Stimulated activated CD4-positive, alpha-beta T cell treated with anti-CD3 and anti-CD28 coated beads, TNF-alpha, amount 100 ng/mL, for 4 hours (primary cell): ENCODE measurements around the gene SDHB.

ENCODE experiments used
- DNase-seq, 3 experiments: peaks; one replicate each; pipeline ENCODE4 v3.0.0-alpha.2; 2020; ENCODE audit warnings: low read depth in 3 of 3

SDHB gene

DNA sequence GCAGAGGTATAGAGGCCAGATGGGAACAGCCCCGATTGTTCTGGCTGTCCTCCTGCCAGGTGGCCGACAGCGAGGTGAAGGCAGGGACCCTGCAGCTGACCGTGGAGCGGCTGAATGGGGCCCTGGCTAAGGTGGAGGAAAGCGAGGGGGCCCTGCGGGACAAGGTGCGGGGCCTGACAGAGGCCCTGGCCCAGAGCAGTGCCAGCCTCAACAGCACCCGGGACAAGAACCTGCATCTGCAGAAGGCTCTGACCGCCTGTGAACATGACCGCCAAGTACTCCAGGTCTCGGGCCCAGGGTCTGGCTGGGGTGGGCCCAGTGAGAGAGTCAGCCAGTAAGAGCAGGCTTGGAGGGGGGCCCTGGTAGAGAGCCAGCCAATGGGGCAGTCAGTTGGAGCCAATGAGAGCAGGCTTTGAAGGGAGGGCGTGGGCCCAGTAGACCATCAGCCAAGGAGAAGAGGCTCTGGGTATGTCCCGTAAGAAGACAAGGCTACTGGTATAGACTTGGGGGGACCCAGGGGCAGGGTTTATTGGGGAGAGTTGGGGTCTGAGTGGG is 84.7 kb downstream of the SDHB start:
- DNase-seq, result no peak
